ENCODE results near the gene EHD4. TPM values are rescaled to one million over a fixed set of nuclear protein-coding genes. Genes with fewer than 3 reads are reported as not detected.

Gene EHD4
- total and polyA plus RNA-seq, 2 donors (not counting 1 experiment from before 2014, with no cell fraction given) = 19.3 to 22.0 TPM

- Histone ChIP-seq H3K4me1 (ENCODE audit: control insufficient read depth, extremely low read depth, insufficient read depth, low read length) (peaks cover 11% of the 10 kb centered on the region), H4K20me1 (ENCODE audit: control insufficient read depth, extremely low read depth, insufficient read depth, low read length) (no peaks in the 10 kb centered on the region), H3K9ac (ENCODE audit: insufficient read depth, low read length) (no peak overlapping the region), H3K27me3 (ENCODE audit: control insufficient read depth, insufficient read depth, low read length) (no peaks in the 10 kb centered on the region), H3K36me3 (ENCODE audit: control insufficient read depth, insufficient read depth, low read length) (no peaks in the 10 kb centered on the region), H3K9me3 (ENCODE audit: control insufficient read depth, insufficient read depth, low read depth, low read length) (no peaks in the 10 kb centered on the region), H2AFZ (ENCODE audit: low read length) (no peak overlapping the region), H3K27ac (ENCODE audit: insufficient read depth, low read length) (no peak overlapping the region), H3K79me2 (ENCODE audit: control insufficient read depth, insufficient read depth, low read length) (no peaks in the 10 kb centered on the region), H3K4me3 (replicated peaks in 1 of 4; ENCODE audit: control extremely low read depth in 1 of 4, insufficient read depth in 1 of 4, low read depth in 3 of 4, low read length in 4 of 4) (no peak overlapping the region), H3K4me2 (ENCODE audit: extremely low read depth, insufficient read depth, low read length) (no peak overlapping the region)
- TF ChIP-seq EZH2 (IDR thresholded peaks at IDR 0.05; ENCODE audit: low read length, missing control alignments) (no peak), CTCF (conservative IDR thresholded peaks at IDR 0.05 in 1 of 2, IDR thresholded peaks at IDR 0.05 in 1 of 2; ENCODE audit: low read depth in 1 of 2, low read length in 2 of 2) (no peak)
- DNase-seq (ENCODE audit: low read depth in 2 of 2) = no peak
Observed at GRCh38 chr15:41891946-41892345, 80.4 kb downstream of the EHD4 start.

DNA sequence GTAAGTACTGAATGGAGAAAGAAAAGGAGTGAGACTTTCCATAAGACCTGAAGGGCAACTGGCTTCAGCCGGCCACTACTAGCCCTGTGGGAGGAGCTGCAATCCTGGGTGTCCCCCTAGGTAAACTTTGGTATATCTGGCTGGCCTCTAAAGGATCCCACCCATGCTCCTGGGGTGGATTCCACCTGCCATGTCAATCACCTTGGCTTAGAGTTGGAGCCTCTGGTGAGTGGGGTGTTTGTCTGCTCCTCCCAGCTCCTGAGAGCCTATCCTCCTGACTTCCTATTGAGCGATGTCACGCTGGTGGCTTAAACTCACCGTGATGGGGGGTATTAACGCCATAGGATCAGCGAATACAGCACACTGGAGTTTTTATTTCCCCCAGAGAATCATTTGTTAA, 81.1 kb downstream of the EHD4 start:
- no peak overlapping the region for H2AFZ ChIP-seq (ENCODE audit: low read length)
- H4K20me1 ChIP-seq (ENCODE audit: control insufficient read depth, extremely low read depth, insufficient read depth, low read length) = no peaks in the 10 kb centered on the region
- TF ChIP-seq CTCF (conservative IDR thresholded peaks at IDR 0.05 in 1 of 2, IDR thresholded peaks at IDR 0.05 in 1 of 2; ENCODE audit: low read depth in 1 of 2, low read length in 2 of 2) (no peak), EZH2 (IDR thresholded peaks at IDR 0.05; ENCODE audit: low read length, missing control alignments) (no peak)

DNA sequence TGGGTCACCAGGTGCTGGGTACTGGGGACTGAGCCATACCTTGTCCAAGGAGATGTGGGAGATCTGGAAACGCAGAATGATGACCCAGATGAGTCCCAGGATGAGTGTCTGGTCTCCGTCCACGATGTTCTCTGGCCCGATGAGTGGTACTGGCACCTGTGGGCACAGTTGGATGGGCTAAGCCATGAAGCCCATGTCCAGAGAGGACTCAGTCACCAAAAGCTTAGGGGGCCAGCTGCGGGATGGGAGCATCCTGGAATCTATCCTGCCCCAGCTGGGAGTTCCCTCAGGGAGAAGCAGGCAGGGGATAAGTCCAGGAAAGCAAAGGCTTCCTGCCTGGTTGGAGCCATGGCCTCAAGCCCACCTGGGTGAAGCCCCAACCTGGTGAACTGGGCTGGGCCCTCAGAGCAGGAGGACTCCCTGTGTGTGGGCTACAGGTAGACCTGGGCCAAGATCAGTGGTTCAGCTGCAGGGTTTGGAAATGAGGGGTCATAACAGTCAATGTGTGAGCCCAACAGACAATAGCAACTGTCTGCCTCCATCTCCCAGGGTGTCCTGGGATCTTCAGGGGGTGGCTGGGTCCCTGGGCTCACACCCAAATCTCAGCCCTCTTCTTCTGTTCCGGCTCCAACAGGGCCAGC, 82.2 kb downstream of the EHD4 start:
- H3K4me2 ChIP-seq (ENCODE audit: extremely low read depth, insufficient read depth, low read length) = no peak overlapping the region
- H3K36me3 ChIP-seq (ENCODE audit: control insufficient read depth, insufficient read depth, low read length) = no peaks in the 10 kb centered on the region
- no peak for DNase-seq (ENCODE audit: low read depth in 2 of 2)
- H3K27me3 ChIP-seq (ENCODE audit: control insufficient read depth, insufficient read depth, low read length) = no peaks in the 10 kb centered on the region
- H3K4me3 ChIP-seq (replicated peaks in 1 of 4; ENCODE audit: control extremely low read depth in 1 of 4, insufficient read depth in 1 of 4, low read depth in 3 of 4, low read length in 4 of 4) = no peak overlapping the region
- H3K9me3 ChIP-seq (ENCODE audit: control insufficient read depth, insufficient read depth, low read depth, low read length) = no peaks in the 10 kb centered on the region
- no peak for TF ChIP-seq CTCF (conservative IDR thresholded peaks at IDR 0.05 in 1 of 2, IDR thresholded peaks at IDR 0.05 in 1 of 2; ENCODE audit: low read depth in 1 of 2, low read length in 2 of 2)
- no peak for TF ChIP-seq EZH2 (IDR thresholded peaks at IDR 0.05; ENCODE audit: low read length, missing control alignments)
- H3K9ac ChIP-seq (ENCODE audit: insufficient read depth, low read length) = no peak overlapping the region
- no peaks in the 10 kb centered on the region for H4K20me1 ChIP-seq (ENCODE audit: control insufficient read depth, extremely low read depth, insufficient read depth, low read length)
- H2AFZ ChIP-seq (ENCODE audit: low read length) = no peak overlapping the region
- H3K27ac ChIP-seq (ENCODE audit: insufficient read depth, low read length) = no peak overlapping the region
- H3K79me2 ChIP-seq (ENCODE audit: control insufficient read depth, insufficient read depth, low read length) = no peaks in the 10 kb centered on the region
- H3K4me1 ChIP-seq (ENCODE audit: control insufficient read depth, extremely low read depth, insufficient read depth, low read length) = peaks cover 9% of the 10 kb centered on the region

More for the DNA sequence above, 81.1 kb downstream of the EHD4 start:
- no peaks in the 10 kb centered on the region for H3K9me3 ChIP-seq (ENCODE audit: control insufficient read depth, insufficient read depth, low read depth, low read length)
- H3K27ac ChIP-seq (ENCODE audit: insufficient read depth, low read length) = no peak overlapping the region
- H3K4me1 ChIP-seq (ENCODE audit: control insufficient read depth, extremely low read depth, insufficient read depth, low read length) = peaks cover 11% of the 10 kb centered on the region
- no peaks in the 10 kb centered on the region for H3K27me3 ChIP-seq (ENCODE audit: control insufficient read depth, insufficient read depth, low read length)
- H3K36me3 ChIP-seq (ENCODE audit: control insufficient read depth, insufficient read depth, low read length) = no peaks in the 10 kb centered on the region
- no peak for DNase-seq (ENCODE audit: low read depth in 2 of 2)
- H3K9ac ChIP-seq (ENCODE audit: insufficient read depth, low read length) = no peak overlapping the region
- H3K4me3 ChIP-seq (replicated peaks in 1 of 4; ENCODE audit: control extremely low read depth in 1 of 4, insufficient read depth in 1 of 4, low read depth in 3 of 4, low read length in 4 of 4) = no peak overlapping the region
- H3K4me2 ChIP-seq (ENCODE audit: extremely low read depth, insufficient read depth, low read length) = no peak overlapping the region
- H3K79me2 ChIP-seq (ENCODE audit: control insufficient read depth, insufficient read depth, low read length) = no peaks in the 10 kb centered on the region

All from fibroblast of lung (primary cell).